Measurements from ENCODE around the gene PSMC4.

- TF ChIP-seq, protein P1, sequence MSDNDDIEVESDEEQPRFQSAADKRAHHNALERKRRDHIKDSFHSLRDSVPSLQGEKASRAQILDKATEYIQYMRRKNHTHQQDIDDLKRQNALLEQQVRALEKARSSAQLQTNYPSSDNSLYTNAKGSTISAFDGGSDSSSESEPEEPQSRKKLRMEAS (IDR thresholded peaks at IDR 0.05): no peak
- no peak for TF ChIP-seq FOXM1 (IDR thresholded peaks at IDR 0.05; ENCODE audit: borderline replicate concordance, low read depth)
- no peak for TF ChIP-seq RAD21 (IDR thresholded peaks at IDR 0.05; ENCODE audit: low read depth)
- TF ChIP-seq, protein P2, sequence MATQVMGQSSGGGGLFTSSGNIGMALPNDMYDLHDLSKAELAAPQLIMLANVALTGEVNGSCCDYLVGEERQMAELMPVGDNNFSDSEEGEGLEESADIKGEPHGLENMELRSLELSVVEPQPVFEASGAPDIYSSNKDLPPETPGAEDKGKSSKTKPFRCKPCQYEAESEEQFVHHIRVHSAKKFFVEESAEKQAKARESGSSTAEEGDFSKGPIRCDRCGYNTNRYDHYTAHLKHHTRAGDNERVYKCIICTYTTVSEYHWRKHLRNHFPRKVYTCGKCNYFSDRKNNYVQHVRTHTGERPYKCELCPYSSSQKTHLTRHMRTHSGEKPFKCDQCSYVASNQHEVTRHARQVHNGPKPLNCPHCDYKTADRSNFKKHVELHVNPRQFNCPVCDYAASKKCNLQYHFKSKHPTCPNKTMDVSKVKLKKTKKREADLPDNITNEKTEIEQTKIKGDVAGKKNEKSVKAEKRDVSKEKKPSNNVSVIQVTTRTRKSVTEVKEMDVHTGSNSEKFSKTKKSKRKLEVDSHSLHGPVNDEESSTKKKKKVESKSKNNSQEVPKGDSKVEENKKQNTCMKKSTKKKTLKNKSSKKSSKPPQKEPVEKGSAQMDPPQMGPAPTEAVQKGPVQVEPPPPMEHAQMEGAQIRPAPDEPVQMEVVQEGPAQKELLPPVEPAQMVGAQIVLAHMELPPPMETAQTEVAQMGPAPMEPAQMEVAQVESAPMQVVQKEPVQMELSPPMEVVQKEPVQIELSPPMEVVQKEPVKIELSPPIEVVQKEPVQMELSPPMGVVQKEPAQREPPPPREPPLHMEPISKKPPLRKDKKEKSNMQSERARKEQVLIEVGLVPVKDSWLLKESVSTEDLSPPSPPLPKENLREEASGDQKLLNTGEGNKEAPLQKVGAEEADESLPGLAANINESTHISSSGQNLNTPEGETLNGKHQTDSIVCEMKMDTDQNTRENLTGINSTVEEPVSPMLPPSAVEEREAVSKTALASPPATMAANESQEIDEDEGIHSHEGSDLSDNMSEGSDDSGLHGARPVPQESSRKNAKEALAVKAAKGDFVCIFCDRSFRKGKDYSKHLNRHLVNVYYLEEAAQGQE (IDR thresholded peaks at IDR 0.05; ENCODE audit: low read depth): no peak
- no peak for TF ChIP-seq TAF1 (IDR thresholded peaks at IDR 0.05; ENCODE audit: low read depth)
- no peak for TF ChIP-seq ZBTB7A (IDR thresholded peaks at IDR 0.05; ENCODE audit: low read depth)
- TF ChIP-seq NFIC (IDR thresholded peaks at IDR 0.05): no peak
- no peak for TF ChIP-seq EGR1 (IDR thresholded peaks at IDR 0.05)
- no peak for TF ChIP-seq TEAD4 (IDR thresholded peaks at IDR 0.05)
- no peak for TF ChIP-seq EP300 (IDR thresholded peaks at IDR 0.05; ENCODE audit: borderline replicate concordance)
- TF ChIP-seq, protein P3, sequence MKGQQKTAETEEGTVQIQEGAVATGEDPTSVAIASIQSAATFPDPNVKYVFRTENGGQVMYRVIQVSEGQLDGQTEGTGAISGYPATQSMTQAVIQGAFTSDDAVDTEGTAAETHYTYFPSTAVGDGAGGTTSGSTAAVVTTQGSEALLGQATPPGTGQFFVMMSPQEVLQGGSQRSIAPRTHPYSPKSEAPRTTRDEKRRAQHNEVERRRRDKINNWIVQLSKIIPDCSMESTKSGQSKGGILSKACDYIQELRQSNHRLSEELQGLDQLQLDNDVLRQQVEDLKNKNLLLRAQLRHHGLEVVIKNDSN (IDR thresholded peaks at IDR 0.05): no peak
- TF ChIP-seq TCF12 (IDR thresholded peaks at IDR 0.05; ENCODE audit: low read depth): no peak
Observed at GRCh38 chr19:39997638-39998216, 26.8 kb downstream of the PSMC4 start.
